Activated T-cell treated with anti-CD3 and anti-CD28 coated beads for 4 hours (primary cell): ENCODE results near the gene FNDC11.

Source experiments
- DNase-seq: peaks from one replicate; pipeline ENCODE4 v3.0.0-alpha.2; 2020

FNDC11 gene

GRCh38 chr20:63540417-63541186, 13.4 kb upstream of the FNDC11 start:
- DNase-seq: no peak

- no peak for DNase-seq
Observed at GRCh38 chr20:63541371-63541770, 12.6 kb upstream of the FNDC11 start.

GRCh38 chr20:63542031-63542559, 11.9 kb upstream of the FNDC11 start:
- no peak for DNase-seq

GRCh38 chr20:63542696-63543095, 11.3 kb upstream of the FNDC11 start:
- DNase-seq: no peak

- DNase-seq: no peak
Observed at GRCh38 chr20:63543131-63543530, 10.8 kb upstream of the FNDC11 start.

- no peak for DNase-seq
Observed at GRCh38 chr20:63543733-63544132, 10.2 kb upstream of the FNDC11 start.

- DNase-seq: no peak
Observed at GRCh38 chr20:63544241-63544957, 9.6 kb upstream of the FNDC11 start.

GRCh38 chr20:63544958-63545516, 8.9 kb upstream of the FNDC11 start:
- DNase-seq: no peak

- no peak for DNase-seq
Observed at GRCh38 chr20:63545814-63546213, 8.1 kb upstream of the FNDC11 start.

- DNase-seq: no peak
Observed at GRCh38 chr20:63546256-63546955, 7.6 kb upstream of the FNDC11 start.

GRCh38 chr20:63546956-63547724, 6.8 kb upstream of the FNDC11 start:
- DNase-seq: no peak

GRCh38 chr20:63547725-63548480, 6.1 kb upstream of the FNDC11 start, which contains the start of gene SRMS:
Gene SRMS, minus strand, starts transcription at chr20:63547749. Its CDS starts 286 bp downstream, at chr20:63547463.
- DNase-seq: no peak

GRCh38 chr20:63548542-63548941, 5.4 kb upstream of the FNDC11 start:
- no peak for DNase-seq

GRCh38 chr20:63549019-63549418, 4.9 kb upstream of the FNDC11 start:
- no peak for DNase-seq

GRCh38 chr20:63549679-63550282, 4.2 kb upstream of the FNDC11 start:
- DNase-seq: no peak

GRCh38 chr20:63551068-63551467, 2.9 kb upstream of the FNDC11 start:
- DNase-seq: no peak

GRCh38 chr20:63552481-63553249, 1.3 kb upstream of the FNDC11 start:
- DNase-seq: peak; percentile 37

GRCh38 chr20:63553251-63553932, 567 bp upstream of the FNDC11 start:
- DNase-seq: peak; percentile 89
